Measurements from ENCODE around the gene DAP. TPM values are rescaled to one million over a fixed set of nuclear protein-coding genes. Genes with fewer than 3 reads are reported as not detected.
A peak's percentile ranks its signal among the peaks of the same experiment; 100 is the strongest.
"Not testable (repeated sequence)": the region's sequence is repeated elsewhere in the genome, so short reads cannot be mapped to it uniquely, and the experiment has no call there.

The DAP gene
- total RNA-seq, 1 experiment from 2014 or later, result 106 TPM

- Histone ChIP-seq H3K4me3 (ENCODE audit: low read length) (no peak overlapping the region), H3K27me3 (ENCODE audit: low read length) (no peaks in the 10 kb centered on the region), H3K9me2 (replicated peaks; ENCODE audit: low read length) (no peaks in the 10 kb centered on the region), H3K4me2 (ENCODE audit: low read length) (no peak overlapping the region), H3K27ac (ENCODE audit: low read length) (no peak overlapping the region), H3K4me1 (ENCODE audit: insufficient read depth, low read length) (no peaks in the 10 kb centered on the region), H2AFZ (ENCODE audit: low read length) (no peak overlapping the region), H4K20me1 (ENCODE audit: low read length) (no peaks in the 10 kb centered on the region), H3K36me3 (ENCODE audit: low read depth, low read length) (no peaks in the 10 kb centered on the region), H3K79me2 (ENCODE audit: low read length) (no peaks in the 10 kb centered on the region), H3K9ac (ENCODE audit: low read length) (no peak overlapping the region), H3F3A (ENCODE audit: low read length, unreplicated experiment) (no peaks in the 10 kb centered on the region), H3K9me3 (ENCODE audit: low read length) (no peaks in the 10 kb centered on the region)
- no peak for TF ChIP-seq EZH2phosphoT487 (IDR thresholded peaks at IDR 0.05; ENCODE audit: borderline replicate concordance, low read length)
- no peak for TF ChIP-seq EZH2 (IDR thresholded peaks at IDR 0.05; ENCODE audit: low read length, unreplicated experiment)
- no peak for TF ChIP-seq CTCF (conservative IDR thresholded peaks at IDR 0.05; ENCODE audit: low read depth, low read length)
- DNase-seq (peak; percentile 47), ATAC-seq (no peak)
- intact Hi-C loops (cut with micrococcal nuclease), result no loop called here
- POLR2A ChIA-PET (ENCODE audit: unreplicated experiment), result no interaction called here
- CTCF ChIA-PET, result no interaction called here
- no TSS peak for BruUV-seq (replicated peaks)
Measured at GRCh38 chr5:10789021-10789420, 28.0 kb upstream of the DAP start.

GRCh38 chr5:10788358-10788757 is 27.3 kb upstream of the DAP start:
- Histone ChIP-seq H3K27me3 (ENCODE audit: low read length) (no peaks in the 10 kb centered on the region), H3K79me2 (ENCODE audit: low read length) (no peaks in the 10 kb centered on the region), H3K4me1 (ENCODE audit: insufficient read depth, low read length) (no peaks in the 10 kb centered on the region), H3K4me2 (ENCODE audit: low read length) (no peak overlapping the region), H2AFZ (ENCODE audit: low read length) (no peak overlapping the region), H3K9me3 (ENCODE audit: low read length) (no peaks in the 10 kb centered on the region), H3F3A (ENCODE audit: low read length, unreplicated experiment) (no peaks in the 10 kb centered on the region), H3K36me3 (ENCODE audit: low read depth, low read length) (no peaks in the 10 kb centered on the region), H4K20me1 (ENCODE audit: low read length) (no peaks in the 10 kb centered on the region), H3K4me3 (ENCODE audit: low read length) (no peak overlapping the region), H3K27ac (ENCODE audit: low read length) (no peak overlapping the region), H3K9ac (ENCODE audit: low read length) (no peak overlapping the region), H3K9me2 (replicated peaks; ENCODE audit: low read length) (no peaks in the 10 kb centered on the region)
- no peak for TF ChIP-seq EZH2phosphoT487 (IDR thresholded peaks at IDR 0.05; ENCODE audit: borderline replicate concordance, low read length)
- TF ChIP-seq CTCF (conservative IDR thresholded peaks at IDR 0.05; ENCODE audit: low read depth, low read length), result no peak
- TF ChIP-seq EZH2 (IDR thresholded peaks at IDR 0.05; ENCODE audit: low read length, unreplicated experiment), result no peak
- intact Hi-C loops (cut with micrococcal nuclease), result no loop called here
- POLR2A ChIA-PET (ENCODE audit: unreplicated experiment), result no interaction called here
- CTCF ChIA-PET, result no interaction called here
- BruUV-seq (replicated peaks), result no TSS peak
- no peak for ATAC-seq
- no peak for DNase-seq

- H2AFZ ChIP-seq (ENCODE audit: low read length), result peak overlapping the region; percentile 70
- H3K9ac ChIP-seq (ENCODE audit: low read length), result no peak overlapping the region
- BruUV-seq (replicated peaks), result no TSS peak
- H3K9me2 ChIP-seq (replicated peaks; ENCODE audit: low read length), result no peaks in the 10 kb centered on the region
- CTCF ChIA-PET, result no interaction called here
- ATAC-seq (no peak), DNase-seq (no peak)
- no peaks in the 10 kb centered on the region for H4K20me1 ChIP-seq (ENCODE audit: low read length)
- H3K27me3 ChIP-seq (ENCODE audit: low read length), result no peaks in the 10 kb centered on the region
- H3K4me3 ChIP-seq (ENCODE audit: low read length), result no peak overlapping the region
- H3F3A ChIP-seq (ENCODE audit: low read length, unreplicated experiment), result no peaks in the 10 kb centered on the region
- no peaks in the 10 kb centered on the region for H3K4me1 ChIP-seq (ENCODE audit: insufficient read depth, low read length)
- H3K4me2 ChIP-seq (ENCODE audit: low read length), result no peak overlapping the region
- POLR2A ChIA-PET (ENCODE audit: unreplicated experiment), result no interaction called here
- no peaks in the 10 kb centered on the region for H3K36me3 ChIP-seq (ENCODE audit: low read depth, low read length)
- H3K27ac ChIP-seq (ENCODE audit: low read length), result no peak overlapping the region
- no peaks in the 10 kb centered on the region for H3K9me3 ChIP-seq (ENCODE audit: low read length)
- TF ChIP-seq EZH2 (IDR thresholded peaks at IDR 0.05; ENCODE audit: low read length, unreplicated experiment), result no peak
- no peak for TF ChIP-seq CTCF (conservative IDR thresholded peaks at IDR 0.05; ENCODE audit: low read depth, low read length)
- no peak for TF ChIP-seq EZH2phosphoT487 (IDR thresholded peaks at IDR 0.05; ENCODE audit: borderline replicate concordance, low read length)
- H3K79me2 ChIP-seq (ENCODE audit: low read length), result no peaks in the 10 kb centered on the region
- intact Hi-C loops (cut with micrococcal nuclease), result no loop called here
Measured at GRCh38 chr5:10786835-10787234, 25.8 kb upstream of the DAP start.

DNA sequence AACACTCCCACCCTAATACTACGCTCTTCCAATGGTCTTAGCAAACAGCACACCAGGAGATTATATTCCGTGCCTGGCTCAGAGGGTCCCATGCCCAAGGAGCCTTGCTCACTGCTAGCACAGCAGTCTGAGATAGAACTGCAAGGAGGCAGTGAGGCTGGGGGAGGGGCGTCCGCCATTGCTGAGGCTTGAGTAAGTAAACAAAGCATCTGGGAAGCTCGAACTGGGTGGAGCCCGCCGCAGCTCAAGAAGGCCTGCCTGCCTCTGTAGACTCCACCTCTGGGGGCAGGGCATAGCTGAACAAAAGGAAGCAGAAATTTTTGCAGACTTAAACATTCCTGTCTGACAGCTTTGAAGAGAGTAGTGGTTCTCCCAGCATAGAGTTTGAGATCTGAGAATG is 19.2 kb upstream of the DAP start:
- not testable (repeated sequence) for DNase-seq; H2AFZ ChIP-seq (ENCODE audit: low read length); ATAC-seq

More for the DNA sequence above, 19.2 kb upstream of the DAP start:
- H3K9me2 ChIP-seq (replicated peaks; ENCODE audit: low read length); H3K9ac ChIP-seq (ENCODE audit: low read length); H3K9me3 ChIP-seq (ENCODE audit: low read length); intact Hi-C loops (cut with micrococcal nuclease); H3K79me2 ChIP-seq (ENCODE audit: low read length); H3K27ac ChIP-seq (ENCODE audit: low read length); H3K4me2 ChIP-seq (ENCODE audit: low read length); H4K20me1 ChIP-seq (ENCODE audit: low read length); H3F3A ChIP-seq (ENCODE audit: low read length, unreplicated experiment); H3K4me1 ChIP-seq (ENCODE audit: insufficient read depth, low read length); H3K36me3 ChIP-seq (ENCODE audit: low read depth, low read length); POLR2A ChIA-PET (ENCODE audit: unreplicated experiment); BruUV-seq (replicated peaks); H3K27me3 ChIP-seq (ENCODE audit: low read length); CTCF ChIA-PET; H3K4me3 ChIP-seq (ENCODE audit: low read length): not testable (repeated sequence)

All from PC-3 (cell line).